Measurements from ENCODE around the gene LSM11. TPM values are rescaled to one million over a fixed set of nuclear protein-coding genes. Genes with fewer than 3 reads are reported as not detected.

The LSM11 gene
- total RNA-seq, 1 donor, result 1.0 TPM

- H3K4me3 ChIP-seq (ENCODE audit: low read length), result no peak overlapping the region
- H3K9me3 ChIP-seq (ENCODE audit: low read depth, low read length), result no peaks in the 10 kb centered on the region
- no peaks in the 10 kb centered on the region for H3K27me3 ChIP-seq (ENCODE audit: insufficient read depth, low read length)
- H3K4me1 ChIP-seq (ENCODE audit: insufficient read depth, low read length), result peaks cover 12% of the 10 kb centered on the region
Observed at GRCh38 chr5:157747766-157748700, 4.5 kb downstream of the LSM11 start.

DNA sequence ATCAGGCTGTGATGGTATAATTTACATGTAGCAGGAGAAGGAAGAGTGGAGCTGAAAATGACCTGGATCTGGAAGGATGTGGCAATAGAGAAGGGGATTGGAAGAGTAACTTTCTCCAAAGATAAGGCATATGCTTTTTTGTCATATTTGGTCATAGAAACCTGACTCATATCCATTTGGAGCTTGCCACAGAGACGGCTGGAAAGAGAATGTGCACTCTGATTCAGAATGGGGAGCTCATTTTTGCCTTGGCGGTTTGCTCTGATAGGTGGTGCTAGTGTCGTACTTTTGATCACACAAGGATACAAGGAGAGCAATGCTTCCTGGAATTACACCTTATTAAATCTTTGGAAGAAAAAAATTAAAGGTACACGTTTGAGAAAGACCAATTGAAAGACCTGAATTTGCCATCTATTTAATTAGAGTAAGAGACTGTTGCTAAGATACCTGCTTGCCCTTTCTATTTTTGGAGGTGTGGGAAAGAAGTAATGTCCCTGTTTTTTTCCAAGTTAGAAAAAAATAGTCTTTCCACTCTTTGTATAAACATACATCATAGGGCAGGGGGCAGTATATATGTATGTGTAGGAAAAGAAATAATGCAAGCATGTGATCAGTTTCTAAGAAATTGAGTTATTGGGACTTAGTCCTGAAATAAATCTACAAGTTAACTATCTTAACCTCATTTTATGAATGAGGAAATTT lies 5.4 kb downstream of the LSM11 start:
- H3K27me3 ChIP-seq (ENCODE audit: insufficient read depth, low read length), result no peaks in the 10 kb centered on the region
- H3K4me3 ChIP-seq (ENCODE audit: low read length), result no peak overlapping the region
- no peaks in the 10 kb centered on the region for H3K9me3 ChIP-seq (ENCODE audit: low read depth, low read length)
- H3K4me1 ChIP-seq (ENCODE audit: insufficient read depth, low read length), result peaks cover 9% of the 10 kb centered on the region

- H3K27me3 ChIP-seq (ENCODE audit: insufficient read depth, low read length), result no peaks in the 10 kb centered on the region
- no peaks in the 10 kb centered on the region for H3K9me3 ChIP-seq (ENCODE audit: low read depth, low read length)
- peaks cover 5% of the 10 kb centered on the region for H3K4me1 ChIP-seq (ENCODE audit: insufficient read depth, low read length)
- H3K4me3 ChIP-seq (ENCODE audit: low read length), result no peak overlapping the region
Observed at GRCh38 chr5:157749462-157749799, 5.9 kb downstream of the LSM11 start.

DNA sequence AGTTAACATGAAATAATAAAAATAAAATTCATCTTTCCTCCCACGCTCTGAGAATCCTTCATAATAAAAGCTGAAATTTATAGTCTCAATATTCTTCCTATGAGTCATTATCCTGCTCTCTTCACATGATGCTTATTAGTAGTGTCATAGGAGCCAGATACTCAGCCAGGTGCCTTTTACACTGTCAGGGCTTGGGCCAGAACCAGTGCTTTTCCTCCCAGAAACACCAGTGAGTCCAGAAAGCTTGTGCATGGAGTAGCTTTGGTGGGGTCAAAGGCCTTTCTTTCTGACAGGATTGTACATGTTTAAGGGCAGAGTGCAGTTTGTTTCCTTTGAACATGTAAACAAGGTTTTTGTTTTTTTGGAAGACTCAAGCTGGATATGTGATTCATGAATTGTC lies 6.8 kb downstream of the LSM11 start:
- Histone ChIP-seq H3K27me3 (ENCODE audit: insufficient read depth, low read length) (no peaks in the 10 kb centered on the region), H3K9me3 (ENCODE audit: low read depth, low read length) (no peaks in the 10 kb centered on the region), H3K4me3 (ENCODE audit: low read length) (no peak overlapping the region), H3K4me1 (ENCODE audit: insufficient read depth, low read length) (no peaks in the 10 kb centered on the region)

GRCh38 chr5:157756122-157756521 lies 12.6 kb downstream of the LSM11 start:
- Histone ChIP-seq H3K27me3 (ENCODE audit: insufficient read depth, low read length) (no peaks in the 10 kb centered on the region), H3K4me1 (ENCODE audit: insufficient read depth, low read length) (no peaks in the 10 kb centered on the region), H3K4me3 (ENCODE audit: low read length) (no peak overlapping the region), H3K9me3 (ENCODE audit: low read depth, low read length) (no peaks in the 10 kb centered on the region)

GRCh38 chr5:157758706-157759105 lies 15.2 kb downstream of the LSM11 start:
- H3K4me1 ChIP-seq (ENCODE audit: insufficient read depth, low read length), result no peaks in the 10 kb centered on the region
- H3K27me3 ChIP-seq (ENCODE audit: insufficient read depth, low read length), result no peaks in the 10 kb centered on the region
- no peak overlapping the region for H3K4me3 ChIP-seq (ENCODE audit: low read length)
- no peaks in the 10 kb centered on the region for H3K9me3 ChIP-seq (ENCODE audit: low read depth, low read length)

- H3K27me3 ChIP-seq (ENCODE audit: insufficient read depth, low read length), result no peaks in the 10 kb centered on the region
- H3K4me1 ChIP-seq (ENCODE audit: insufficient read depth, low read length), result no peaks in the 10 kb centered on the region
Observed at GRCh38 chr5:157761690-157762621, 18.4 kb downstream of the LSM11 start.

GRCh38 chr5:157764531-157764930 lies 21.0 kb downstream of the LSM11 start:
- no peaks in the 10 kb centered on the region for H3K27me3 ChIP-seq (ENCODE audit: insufficient read depth, low read length)
- H3K4me3 ChIP-seq (ENCODE audit: low read length), result no peak overlapping the region
- no peaks in the 10 kb centered on the region for H3K4me1 ChIP-seq (ENCODE audit: insufficient read depth, low read length)
- no peaks in the 10 kb centered on the region for H3K9me3 ChIP-seq (ENCODE audit: low read depth, low read length)

More at GRCh38 chr5:157761690-157762621, 18.4 kb downstream of the LSM11 start:
- H3K4me3 ChIP-seq (ENCODE audit: low read length), result no peak overlapping the region
- H3K9me3 ChIP-seq (ENCODE audit: low read depth, low read length), result no peaks in the 10 kb centered on the region

DNA sequence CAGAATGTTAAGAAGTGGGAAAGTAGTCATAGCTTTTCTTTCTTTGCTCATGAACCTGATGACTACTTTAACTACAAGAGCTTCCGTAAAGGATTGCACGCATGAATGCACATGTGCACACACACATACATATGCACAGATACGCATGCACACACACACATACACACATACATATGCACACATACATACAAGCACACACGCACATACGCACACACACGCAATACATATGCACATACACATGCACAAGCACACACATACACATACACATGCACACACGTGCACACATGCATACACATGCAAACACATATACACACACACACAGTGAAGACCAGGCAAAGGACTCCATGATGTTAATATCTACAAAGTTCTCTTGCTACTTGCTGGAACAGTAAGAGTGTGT lies 22.9 kb downstream of the LSM11 start:
- Histone ChIP-seq H3K4me3 (ENCODE audit: low read length) (no peak overlapping the region), H3K27me3 (ENCODE audit: insufficient read depth, low read length) (no peaks in the 10 kb centered on the region), H3K9me3 (ENCODE audit: low read depth, low read length) (no peaks in the 10 kb centered on the region), H3K4me1 (ENCODE audit: insufficient read depth, low read length) (no peaks in the 10 kb centered on the region)

DNA sequence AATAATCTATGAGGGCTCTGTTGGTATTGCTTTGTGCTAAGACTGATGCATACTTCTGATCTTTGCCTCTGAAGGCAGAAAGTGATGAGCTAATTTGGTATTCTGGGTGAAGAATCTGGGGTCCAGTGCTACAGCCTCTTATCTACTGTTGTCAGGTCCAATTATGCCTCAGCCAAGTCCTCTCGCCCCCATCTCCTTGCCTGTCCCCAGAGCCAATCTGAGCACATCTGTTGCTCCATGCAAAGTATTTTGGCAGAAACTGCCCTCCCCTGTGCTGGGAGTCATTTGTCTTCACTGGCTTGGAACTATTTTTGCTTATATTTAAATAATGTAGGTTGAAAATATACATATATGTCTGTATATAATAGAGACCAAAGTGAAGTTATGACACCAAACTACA lies 23.4 kb downstream of the LSM11 start:
- H3K4me3 ChIP-seq (ENCODE audit: low read length), result no peak overlapping the region
- H3K4me1 ChIP-seq (ENCODE audit: insufficient read depth, low read length), result no peaks in the 10 kb centered on the region
- H3K9me3 ChIP-seq (ENCODE audit: low read depth, low read length), result no peaks in the 10 kb centered on the region
- H3K27me3 ChIP-seq (ENCODE audit: insufficient read depth, low read length), result no peaks in the 10 kb centered on the region

DNA sequence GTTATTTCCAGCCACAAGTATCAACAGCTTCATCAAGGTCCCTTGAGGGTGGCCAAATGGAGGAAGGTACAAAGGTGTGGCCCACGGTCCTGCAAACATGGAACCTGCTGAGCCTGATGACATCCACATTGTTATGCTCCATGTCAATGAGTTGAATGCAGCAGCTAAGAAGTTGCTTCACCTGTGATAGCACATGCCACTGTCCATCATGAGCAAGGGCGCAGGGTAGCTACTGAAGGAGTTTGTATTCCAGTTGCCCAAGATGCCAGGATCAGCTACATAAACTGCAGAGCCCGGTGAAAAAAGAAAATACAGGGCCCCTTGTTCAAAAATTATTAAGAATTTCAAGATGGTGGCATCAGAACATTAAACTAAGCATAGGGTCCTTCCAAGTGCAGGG lies 24.2 kb downstream of the LSM11 start:
- Histone ChIP-seq H3K4me3 (ENCODE audit: low read length) (no peak overlapping the region), H3K27me3 (ENCODE audit: insufficient read depth, low read length) (no peaks in the 10 kb centered on the region), H3K4me1 (ENCODE audit: insufficient read depth, low read length) (no peaks in the 10 kb centered on the region), H3K9me3 (ENCODE audit: low read depth, low read length) (no peaks in the 10 kb centered on the region)

DNA sequence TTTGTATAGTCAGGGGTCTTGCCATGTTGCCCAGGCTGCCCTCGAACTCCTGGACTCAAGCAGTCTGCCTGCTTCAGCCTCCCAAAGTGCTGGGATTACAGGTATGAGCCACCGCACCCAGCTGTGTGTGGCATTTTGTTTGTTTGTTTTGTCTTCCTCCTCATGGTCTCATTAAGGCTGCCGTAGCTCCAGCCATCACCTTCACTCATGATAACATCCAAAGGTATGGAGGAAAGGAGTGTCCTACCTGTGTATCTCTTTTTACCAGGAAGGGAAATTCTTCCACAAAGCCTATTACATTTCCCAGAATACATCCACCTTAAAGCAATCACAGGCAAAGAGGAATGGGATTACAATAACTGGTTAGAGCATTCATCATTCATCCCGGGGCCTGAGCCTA lies 27.2 kb downstream of the LSM11 start:
- Histone ChIP-seq H3K9me3 (ENCODE audit: low read depth, low read length) (no peaks in the 10 kb centered on the region), H3K27me3 (ENCODE audit: insufficient read depth, low read length) (no peaks in the 10 kb centered on the region), H3K4me3 (ENCODE audit: low read length) (no peak overlapping the region), H3K4me1 (ENCODE audit: insufficient read depth, low read length) (no peaks in the 10 kb centered on the region)

DNA sequence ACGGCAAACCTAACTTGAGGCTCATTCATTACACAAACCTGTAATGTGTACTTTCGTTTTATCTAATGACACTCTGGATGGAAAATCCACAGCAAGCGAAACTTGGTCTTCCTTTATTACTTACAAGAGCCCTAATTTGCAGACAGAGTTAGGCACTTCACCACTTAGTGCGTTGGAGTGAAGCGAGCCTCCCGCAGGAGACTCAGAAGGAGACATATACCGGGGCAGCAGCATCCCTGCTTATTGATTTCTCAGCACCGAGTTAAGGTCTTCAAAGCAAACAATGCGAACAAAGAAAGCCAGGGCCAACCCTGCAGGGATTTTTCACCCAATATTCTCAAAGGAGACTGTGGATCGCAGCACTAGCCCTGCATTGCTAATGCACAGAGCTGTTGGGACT lies 28.6 kb downstream of the LSM11 start:
- Histone ChIP-seq H3K4me1 (ENCODE audit: insufficient read depth, low read length) (no peaks in the 10 kb centered on the region), H3K4me3 (ENCODE audit: low read length) (no peak overlapping the region), H3K9me3 (ENCODE audit: low read depth, low read length) (no peaks in the 10 kb centered on the region), H3K27me3 (ENCODE audit: insufficient read depth, low read length) (no peaks in the 10 kb centered on the region)

- Histone ChIP-seq H3K27me3 (ENCODE audit: insufficient read depth, low read length) (no peaks in the 10 kb centered on the region), H3K4me3 (ENCODE audit: low read length) (no peak overlapping the region), H3K4me1 (ENCODE audit: insufficient read depth, low read length) (no peaks in the 10 kb centered on the region), H3K9me3 (ENCODE audit: low read depth, low read length) (no peaks in the 10 kb centered on the region)
Observed at GRCh38 chr5:157778121-157778805, 34.8 kb downstream of the LSM11 start.
